Cardiac muscle cell (in vitro differentiated cells and primary cell): ENCODE data around the gene ATG13. TPM values are rescaled to one million over a fixed set of nuclear protein-coding genes. Genes with fewer than 3 reads are reported as not detected.
"Not testable (repeated sequence)": the region's sequence is repeated elsewhere in the genome, so short reads cannot be mapped to it uniquely, and the experiment has no call there.

Experiments used
- DNase-seq, 2 donors: peaks; one replicate each; pipeline versions ENCODE4 v3.0.0 to v3.0.0-alpha.2; 2010 to 2017; ENCODE audit warnings: low read depth in 1 of 2, low spot score in 1 of 2
- H3K27ac ChIP-seq: fragments of 200-600 bp; sonication (generic); 2 replicates; pipeline ENCODE4 v1.5.1; 2016
- H3K27me3 ChIP-seq: fragments of 200-600 bp; sonication (generic); 2 replicates; pipeline ENCODE4 v1.6.0; 2016; ENCODE audit warnings: control low read depth
- H3K36me3 ChIP-seq: fragments of 200-600 bp; sonication (generic); 2 replicates; pipeline ENCODE4 v1.5.1; 2016; ENCODE audit warnings: control low read depth
- H3K4me1 ChIP-seq: fragments of 200-600 bp; sonication (generic); 2 replicates; pipeline ENCODE4 v1.8.1; 2017; ENCODE audit warnings: low read depth, mild to moderate bottlenecking, mixed run types
- H3K4me3 ChIP-seq: fragments of 200-600 bp; sonication (generic); 2 replicates; pipeline ENCODE4 v1.5.1; 2016; ENCODE audit warnings: mild to moderate bottlenecking
- H3K9me3 ChIP-seq: fragments of 200-600 bp; sonication (generic); 2 replicates; pipeline ENCODE4 v1.5.1; 2017; ENCODE audit warnings: low read depth, mild to moderate bottlenecking, control low read depth
- polyA plus RNA-seq: library from polyadenylated mRNA; unstranded; fragments of >200 nt; fragmentation: Nextera tagmentation; extraction: Ambion mirVana; gene quantifications from 2 replicates; pipeline ENCODE4 v1.2.1, GENCODE V29; 2016
- total RNA-seq: library from RNA; depleted of rRNA; stranded (reverse); fragments of >200 nt; gene quantifications from 2 replicates; pipeline ENCODE4 v1.2.3, GENCODE V29; 2016
- TF ChIP-seq, protein P1 (sequence below): IDR thresholded peaks from 2 replicates; pipeline ENCODE4 v1.5.1; 2012; ENCODE audit warnings: low read depth, mild to moderate bottlenecking, low read length

ATG13 gene
- total and polyA plus RNA-seq, 2 experiments from 2014 or later: 56.8 to 78.5 TPM

DNA sequence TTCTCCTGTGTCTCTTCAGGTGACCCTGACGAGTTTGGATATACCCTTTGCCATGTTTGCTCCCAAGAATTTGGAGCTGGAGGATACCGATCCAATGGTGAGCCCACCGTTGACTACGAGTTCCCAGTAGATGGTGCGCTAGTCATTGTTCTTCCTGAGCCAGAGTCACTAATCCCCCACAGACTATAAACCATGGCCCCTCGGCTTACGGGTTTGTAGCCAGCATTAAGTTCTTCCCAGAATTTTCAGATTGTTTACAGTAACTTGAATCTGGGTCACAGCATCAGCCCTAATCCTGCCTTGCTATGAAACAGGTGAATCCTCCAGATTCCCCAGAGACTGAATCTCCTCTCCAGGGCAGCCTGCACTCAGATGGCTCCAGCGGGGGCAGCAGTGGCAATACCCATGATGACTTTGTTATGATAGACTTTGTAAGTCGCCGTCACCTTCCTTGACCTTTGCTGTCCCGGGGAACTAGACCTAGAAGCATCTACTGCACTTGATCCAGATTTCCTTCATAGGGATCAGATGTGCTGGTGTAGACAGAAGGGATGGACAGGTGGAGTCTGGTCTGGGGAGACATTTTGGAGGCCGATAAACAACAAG is 51.2 kb downstream of the ATG13 start:
- TF ChIP-seq, protein P1, sequence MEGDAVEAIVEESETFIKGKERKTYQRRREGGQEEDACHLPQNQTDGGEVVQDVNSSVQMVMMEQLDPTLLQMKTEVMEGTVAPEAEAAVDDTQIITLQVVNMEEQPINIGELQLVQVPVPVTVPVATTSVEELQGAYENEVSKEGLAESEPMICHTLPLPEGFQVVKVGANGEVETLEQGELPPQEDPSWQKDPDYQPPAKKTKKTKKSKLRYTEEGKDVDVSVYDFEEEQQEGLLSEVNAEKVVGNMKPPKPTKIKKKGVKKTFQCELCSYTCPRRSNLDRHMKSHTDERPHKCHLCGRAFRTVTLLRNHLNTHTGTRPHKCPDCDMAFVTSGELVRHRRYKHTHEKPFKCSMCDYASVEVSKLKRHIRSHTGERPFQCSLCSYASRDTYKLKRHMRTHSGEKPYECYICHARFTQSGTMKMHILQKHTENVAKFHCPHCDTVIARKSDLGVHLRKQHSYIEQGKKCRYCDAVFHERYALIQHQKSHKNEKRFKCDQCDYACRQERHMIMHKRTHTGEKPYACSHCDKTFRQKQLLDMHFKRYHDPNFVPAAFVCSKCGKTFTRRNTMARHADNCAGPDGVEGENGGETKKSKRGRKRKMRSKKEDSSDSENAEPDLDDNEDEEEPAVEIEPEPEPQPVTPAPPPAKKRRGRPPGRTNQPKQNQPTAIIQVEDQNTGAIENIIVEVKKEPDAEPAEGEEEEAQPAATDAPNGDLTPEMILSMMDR: no peak
- Histone ChIP-seq H3K4me1 (peaks cover 9% of the 10 kb centered on the region), H3K36me3 (peaks cover 51% of the 10 kb centered on the region), H3K27me3 (no peaks in the 10 kb centered on the region), H3K27ac (no peak overlapping the region), H3K9me3 (no peaks in the 10 kb centered on the region), H3K4me3 (no peak overlapping the region)
- DNase-seq: no peak

DNA sequence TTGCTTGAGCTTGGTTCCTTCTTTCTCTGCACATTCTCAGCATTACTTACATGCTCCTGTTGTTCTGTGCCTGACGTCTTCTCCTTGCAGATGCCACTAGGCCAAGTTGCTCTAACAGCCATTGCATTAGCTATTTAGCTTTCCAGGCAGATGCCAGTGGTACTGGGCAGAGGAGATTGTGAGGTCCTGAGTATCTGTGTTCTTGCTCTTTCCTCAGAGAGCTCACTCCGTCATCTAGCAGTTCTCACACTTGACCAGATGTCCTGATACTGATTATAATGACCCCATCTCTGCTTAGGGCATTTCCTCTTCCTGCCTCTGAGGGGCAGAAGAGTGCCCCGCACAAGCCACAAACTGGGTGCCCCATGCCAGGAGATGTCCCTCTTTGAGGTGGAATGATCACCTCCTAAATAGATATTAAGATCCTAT is 52.4 kb downstream of the ATG13 start:
- H3K36me3 ChIP-seq: peaks cover 51% of the 10 kb centered on the region
- no peaks in the 10 kb centered on the region for H3K9me3 ChIP-seq
- TF ChIP-seq, protein P1: peak; percentile 16
- no peak for DNase-seq
- no peak overlapping the region for H3K4me3 ChIP-seq
- no peaks in the 10 kb centered on the region for H3K27me3 ChIP-seq
- peaks cover 14% of the 10 kb centered on the region for H3K4me1 ChIP-seq
- H3K27ac ChIP-seq: no peak overlapping the region

DNA sequence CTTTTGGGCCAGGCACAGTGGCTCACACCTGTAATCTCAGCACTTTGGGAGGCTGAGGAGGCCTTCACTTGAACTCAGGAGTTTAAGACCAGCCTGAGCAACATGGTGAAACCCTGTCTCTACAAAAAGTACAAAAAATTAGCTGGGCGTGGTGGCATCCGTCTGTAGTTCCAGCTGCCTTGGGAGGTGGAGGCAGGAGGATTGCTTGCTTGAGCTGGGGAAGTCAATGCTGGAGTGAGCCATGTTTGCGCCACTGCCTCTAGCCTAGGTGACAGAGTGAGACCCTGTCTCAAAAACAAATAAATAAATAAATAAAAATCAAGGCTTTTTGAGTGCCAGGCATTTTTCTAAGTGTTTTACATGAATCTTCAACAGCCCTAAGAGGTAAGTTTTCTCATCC is 53.2 kb downstream of the ATG13 start:
- H3K27ac ChIP-seq: not testable (repeated sequence)
- H3K36me3 ChIP-seq: peaks cover 45% of the 10 kb centered on the region

DNA sequence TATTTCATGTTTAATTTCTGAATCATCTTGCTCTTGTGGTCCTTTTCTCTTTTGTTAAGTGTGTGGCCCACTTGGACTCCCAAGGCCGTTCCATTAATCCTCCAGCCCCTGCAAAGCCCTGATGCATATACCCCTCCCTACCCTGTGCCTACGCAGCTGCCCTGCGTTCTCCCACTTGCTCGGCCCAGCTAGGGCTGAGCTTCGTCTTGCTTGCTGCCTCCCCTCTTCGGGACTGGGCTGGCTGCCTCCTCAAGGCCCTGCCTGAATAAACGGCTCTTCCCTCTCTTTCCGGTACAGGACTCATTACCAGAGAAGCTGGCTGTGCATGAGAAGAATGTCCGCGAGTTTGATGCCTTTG is 54.6 kb downstream of the ATG13 start:
- TF ChIP-seq, protein P1: no peak
- H3K4me3 ChIP-seq: no peak overlapping the region
- H3K36me3 ChIP-seq: peaks cover 50% of the 10 kb centered on the region
- no peaks in the 10 kb centered on the region for H3K9me3 ChIP-seq
- H3K27ac ChIP-seq: no peak overlapping the region
- H3K27me3 ChIP-seq: no peaks in the 10 kb centered on the region
- peaks cover 19% of the 10 kb centered on the region for H3K4me1 ChIP-seq
- DNase-seq: no peak

More for the DNA sequence above, 53.2 kb downstream of the ATG13 start:
- peaks cover 19% of the 10 kb centered on the region for H3K4me1 ChIP-seq
- H3K9me3 ChIP-seq, H3K27me3 ChIP-seq, H3K4me3 ChIP-seq, DNase-seq: not testable (repeated sequence)

DNA sequence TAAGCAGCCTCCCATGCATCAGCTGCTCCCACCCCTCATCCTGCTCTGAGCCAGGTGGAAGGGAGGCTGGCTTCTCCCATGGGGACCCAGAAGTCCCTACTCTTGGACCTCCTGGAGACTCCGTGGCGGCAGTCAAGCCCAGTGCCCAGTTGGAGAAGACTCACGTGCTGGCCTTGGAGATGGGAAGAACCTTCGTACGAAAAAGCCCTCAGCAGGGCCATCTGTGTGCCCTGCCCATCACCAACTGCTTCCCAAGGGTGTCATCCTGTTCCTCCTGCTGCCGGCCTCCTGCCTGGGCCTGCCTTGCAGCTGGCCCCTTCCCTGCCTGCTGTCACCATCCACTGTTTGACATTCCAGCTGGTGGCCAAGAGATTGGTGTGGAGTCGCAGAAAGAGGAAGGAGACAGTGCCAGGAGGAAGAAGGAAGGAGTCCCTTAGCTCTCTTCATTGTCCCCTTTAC is 55.1 kb downstream of the ATG13 start:
- Histone ChIP-seq H3K4me3 (no peak overlapping the region), H3K27me3 (no peaks in the 10 kb centered on the region), H3K36me3 (peaks cover 50% of the 10 kb centered on the region), H3K27ac (no peak overlapping the region), H3K9me3 (no peaks in the 10 kb centered on the region), H3K4me1 (peaks cover 19% of the 10 kb centered on the region)
- TF ChIP-seq, protein P1: no peak
- no peak for DNase-seq

DNA sequence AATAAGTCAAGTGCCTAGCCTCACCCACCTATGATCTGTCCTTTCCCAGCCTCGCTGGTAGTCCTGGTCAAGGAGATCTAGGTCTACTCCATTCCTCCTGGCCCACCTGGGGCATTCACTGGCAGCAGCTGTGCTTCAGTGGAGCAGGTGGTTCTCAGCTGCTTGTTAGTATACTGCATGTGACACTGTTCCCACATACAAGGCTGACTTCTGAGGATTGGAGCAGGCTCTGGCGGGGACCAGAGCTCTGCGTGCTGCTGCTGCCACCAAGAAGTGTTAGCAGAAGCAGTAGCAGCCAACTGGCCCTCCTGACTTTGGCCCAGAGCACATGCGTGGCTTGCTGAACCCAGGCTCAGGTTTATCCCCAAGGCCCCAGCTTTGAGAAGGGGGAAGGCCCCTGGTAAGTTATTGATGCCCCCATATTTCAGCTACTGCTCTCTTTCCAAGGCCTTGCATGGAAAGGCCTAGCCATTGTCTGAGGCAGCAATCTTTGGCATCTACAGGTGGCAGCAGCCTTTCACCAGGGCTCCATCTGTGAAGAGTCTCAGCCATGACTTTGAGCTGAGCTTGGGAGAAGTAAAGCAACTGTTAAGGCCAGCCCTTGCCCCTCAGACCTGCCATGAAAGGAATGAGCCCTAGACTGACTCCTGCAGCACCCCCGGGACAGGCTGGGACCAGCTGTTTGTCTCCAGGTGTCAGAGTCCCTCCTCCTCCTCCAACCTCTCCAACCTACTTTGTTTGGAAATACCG is 56.5 kb downstream of the ATG13 start:
- H3K27me3 ChIP-seq: no peaks in the 10 kb centered on the region
- H3K4me1 ChIP-seq: peaks cover 19% of the 10 kb centered on the region
- TF ChIP-seq, protein P1: no peak
- no peak for DNase-seq
- H3K36me3 ChIP-seq: peaks cover 47% of the 10 kb centered on the region
- peak overlapping the region; percentile 90 for H3K27ac ChIP-seq
- no peaks in the 10 kb centered on the region for H3K9me3 ChIP-seq
- no peak overlapping the region for H3K4me3 ChIP-seq
